OCI-LY1 (cell line): ENCODE results near the gene TSPOAP1.

ENCODE experiments used
- H2AFZ ChIP-seq: fragments of 200-600 bp; sonication (generic), shearing (Covaris generic); 2 replicates; pipeline ENCODE4 v1.6.0; 2014; ENCODE audit warnings: antibody characterized with exemption, mild to moderate bottlenecking, low read length
- H3F3A ChIP-seq: fragments of 200-600 bp; sonication (generic), shearing (Covaris generic); 2 replicates; pipeline ENCODE4 v1.6.0; 2014; ENCODE audit warnings: mild to moderate bottlenecking, antibody characterized with exemption, low read length, moderate library complexity; ENCODE audit not compliant: insufficient read depth
- H3K27ac ChIP-seq: fragments of 200-600 bp; sonication (generic); 2 replicates; pipeline ENCODE4 v1.5.1; 2014; ENCODE audit warnings: low read length, mixed run types, mild to moderate bottlenecking, low read depth; ENCODE audit not compliant: poor library complexity, severe bottlenecking
- H3K27me3 ChIP-seq: fragments of 200-600 bp; sonication (generic); 2 replicates; pipeline ENCODE4 v1.6.0; 2014; ENCODE audit warnings: antibody characterized with exemption, mild to moderate bottlenecking, low read length, moderate library complexity; ENCODE audit not compliant: insufficient read depth
- H3K36me3 ChIP-seq: fragments of 200-600 bp; sonication (generic); 2 replicates; pipeline ENCODE4 v1.6.1; 2014; ENCODE audit warnings: mild to moderate bottlenecking, antibody characterized with exemption, low read length, moderate library complexity, mixed read lengths; ENCODE audit not compliant: insufficient read depth
- H3K4me1 ChIP-seq: fragments of 200-600 bp; sonication (generic); 2 replicates; pipeline ENCODE4 v1.5.1; 2014; ENCODE audit warnings: mild to moderate bottlenecking, low read length, moderate library complexity; ENCODE audit not compliant: insufficient read depth, severe bottlenecking
- H3K4me2 ChIP-seq: fragments of 200-600 bp; sonication (generic), shearing (Covaris generic); 2 replicates; pipeline ENCODE4 v1.6.1; 2014; ENCODE audit warnings: low read length
- H3K4me3 ChIP-seq: fragments of 200-600 bp; sonication (generic); 2 replicates; pipeline ENCODE4 v1.5.1; 2014; ENCODE audit warnings: low read length, low read depth, mild to moderate bottlenecking, mixed read lengths; ENCODE audit not compliant: poor library complexity, severe bottlenecking
- H3K79me2 ChIP-seq: fragments of 200-600 bp; shearing (Covaris generic); 2 replicates; pipeline ENCODE4 v1.6.1; 2016; ENCODE audit warnings: mixed run types, low read length, mixed read lengths; ENCODE audit not compliant: insufficient read depth
- H3K9ac ChIP-seq: fragments of 200-600 bp; sonication (generic), shearing (Covaris generic); 2 replicates; pipeline ENCODE4 v1.6.1; 2014; ENCODE audit warnings: mild to moderate bottlenecking, low read length, mixed read lengths
- H3K9me2 ChIP-seq: fragments of 200-600 bp; sonication (generic), shearing (Covaris generic); 2 replicates; pipeline ENCODE4 v1.6.1; 2014; ENCODE audit warnings: low read depth, mild to moderate bottlenecking, low read length, mixed read lengths
- H3K9me3 ChIP-seq: fragments of 200-600 bp; shearing (Covaris generic); 2 replicates; pipeline ENCODE4 v1.6.1; 2014; ENCODE audit warnings: low read length, mixed read lengths
- H4K20me1 ChIP-seq: fragments of 200-600 bp; sonication (generic), shearing (Covaris generic); 2 replicates; pipeline ENCODE4 v1.6.0; 2016; ENCODE audit warnings: mild to moderate bottlenecking, low read length; ENCODE audit not compliant: insufficient read depth
- CTCF ChIP-seq: fragments of 200-600 bp; sonication (generic), shearing (Covaris generic); IDR thresholded peaks from 2 replicates; pipeline ENCODE4 v1.5.1; 2017; ENCODE audit warnings: mild to moderate bottlenecking, antibody characterized with exemption, low read length, moderate library complexity, mixed read lengths
- EZH2 ChIP-seq: fragments of 200-600 bp; sonication (generic), shearing (Covaris generic); IDR thresholded peaks from 2 replicates; pipeline ENCODE4 v1.8.0; 2017; ENCODE audit warnings: borderline replicate concordance, mixed run types, mild to moderate bottlenecking, antibody characterized with exemption, low read length, moderate library complexity, mixed read lengths

TSPOAP1 gene

GRCh38 chr17:58267347-58268324, 61.0 kb downstream of the TSPOAP1 start:
- Histone ChIP-seq H3K9ac (no peak overlapping the region), H2AFZ (no peak overlapping the region), H3K9me3 (no peaks in the 10 kb centered on the region), H3K27me3 (peaks cover 5% of the 10 kb centered on the region; the same call in 1 of the 2 replicates), H3K79me2 (no peaks in the 10 kb centered on the region), H3K9me2 (no peaks in the 10 kb centered on the region), H3K27ac (no peak overlapping the region), H4K20me1 (no peaks in the 10 kb centered on the region), H3K4me1 (no peaks in the 10 kb centered on the region), H3K4me3 (no peak overlapping the region), H3K36me3 (no peaks in the 10 kb centered on the region), H3K4me2 (no peak overlapping the region), H3F3A (no peaks in the 10 kb centered on the region)
- TF ChIP-seq CTCF (no peak), EZH2 (no peak)

GRCh38 chr17:58265902-58266875, 62.4 kb downstream of the TSPOAP1 start:
- no peaks in the 10 kb centered on the region for H4K20me1 ChIP-seq
- no peaks in the 10 kb centered on the region for H3K36me3 ChIP-seq
- no peak overlapping the region for H2AFZ ChIP-seq
- no peak overlapping the region for H3K27ac ChIP-seq
- no peak overlapping the region for H3K4me2 ChIP-seq
- H3K9ac ChIP-seq, result no peak overlapping the region
- H3K27me3 ChIP-seq, result peaks cover 5% of the 10 kb centered on the region; the same call in 1 of the 2 replicates
- H3K9me3 ChIP-seq, result no peaks in the 10 kb centered on the region
- H3K79me2 ChIP-seq, result no peaks in the 10 kb centered on the region
- no peaks in the 10 kb centered on the region for H3K9me2 ChIP-seq
- TF ChIP-seq CTCF, result no peak
- TF ChIP-seq EZH2, result no peak
- H3F3A ChIP-seq, result no peaks in the 10 kb centered on the region
- no peaks in the 10 kb centered on the region for H3K4me1 ChIP-seq
- no peak overlapping the region for H3K4me3 ChIP-seq

- H3K9me2 ChIP-seq, result no peaks in the 10 kb centered on the region
- H3K9ac ChIP-seq, result no peak overlapping the region
- no peaks in the 10 kb centered on the region for H3K36me3 ChIP-seq
- H3K27me3 ChIP-seq, result peaks cover 5% of the 10 kb centered on the region; the same call in 1 of the 2 replicates
- H4K20me1 ChIP-seq, result no peaks in the 10 kb centered on the region
- H3K4me3 ChIP-seq, result no peak overlapping the region
- H2AFZ ChIP-seq, result no peak overlapping the region
- no peaks in the 10 kb centered on the region for H3K9me3 ChIP-seq
- H3K27ac ChIP-seq, result no peak overlapping the region
- no peak for TF ChIP-seq CTCF
- TF ChIP-seq EZH2, result no peak
- no peak overlapping the region for H3K4me2 ChIP-seq
- no peaks in the 10 kb centered on the region for H3K79me2 ChIP-seq
- no peaks in the 10 kb centered on the region for H3K4me1 ChIP-seq
- no peaks in the 10 kb centered on the region for H3F3A ChIP-seq
Measured at GRCh38 chr17:58265271-58265670, 63.3 kb downstream of the TSPOAP1 start.
